ENCODE data around the gene PCDHB16.
"Not testable (repeated sequence)": the region's sequence is repeated elsewhere in the genome, so short reads cannot be mapped to it uniquely, and the experiment has no call there.

DNA sequence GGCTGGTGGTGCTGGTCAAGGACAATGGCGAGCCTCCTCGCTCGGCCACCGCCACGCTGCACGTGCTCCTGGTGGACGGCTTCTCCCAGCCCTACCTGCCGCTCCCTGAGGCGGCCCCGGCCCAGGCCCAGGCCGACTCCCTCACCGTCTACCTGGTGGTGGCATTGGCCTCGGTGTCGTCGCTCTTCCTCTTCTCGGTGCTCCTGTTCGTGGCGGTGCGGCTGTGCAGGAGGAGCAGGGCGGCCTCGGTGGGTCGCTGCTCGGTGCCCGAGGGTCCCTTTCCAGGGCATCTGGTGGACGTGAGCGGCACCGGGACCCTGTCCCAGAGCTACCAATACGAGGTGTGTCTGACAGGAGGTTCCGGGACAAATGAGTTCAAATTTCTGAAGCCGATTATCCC lies 43.2 kb downstream of the PCDHB16 start:
- TF ChIP-seq EP300 (IDR thresholded peaks at IDR 0.05), result not testable (repeated sequence)
- TF ChIP-seq, protein P1, sequence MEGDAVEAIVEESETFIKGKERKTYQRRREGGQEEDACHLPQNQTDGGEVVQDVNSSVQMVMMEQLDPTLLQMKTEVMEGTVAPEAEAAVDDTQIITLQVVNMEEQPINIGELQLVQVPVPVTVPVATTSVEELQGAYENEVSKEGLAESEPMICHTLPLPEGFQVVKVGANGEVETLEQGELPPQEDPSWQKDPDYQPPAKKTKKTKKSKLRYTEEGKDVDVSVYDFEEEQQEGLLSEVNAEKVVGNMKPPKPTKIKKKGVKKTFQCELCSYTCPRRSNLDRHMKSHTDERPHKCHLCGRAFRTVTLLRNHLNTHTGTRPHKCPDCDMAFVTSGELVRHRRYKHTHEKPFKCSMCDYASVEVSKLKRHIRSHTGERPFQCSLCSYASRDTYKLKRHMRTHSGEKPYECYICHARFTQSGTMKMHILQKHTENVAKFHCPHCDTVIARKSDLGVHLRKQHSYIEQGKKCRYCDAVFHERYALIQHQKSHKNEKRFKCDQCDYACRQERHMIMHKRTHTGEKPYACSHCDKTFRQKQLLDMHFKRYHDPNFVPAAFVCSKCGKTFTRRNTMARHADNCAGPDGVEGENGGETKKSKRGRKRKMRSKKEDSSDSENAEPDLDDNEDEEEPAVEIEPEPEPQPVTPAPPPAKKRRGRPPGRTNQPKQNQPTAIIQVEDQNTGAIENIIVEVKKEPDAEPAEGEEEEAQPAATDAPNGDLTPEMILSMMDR (IDR thresholded peaks at IDR 0.05), result not testable (repeated sequence)

All from stomach (tissue), 4 donors.